GM21381 (cell line): ENCODE results near the gene DCTN1.
"Not testable (repeated sequence)": the region's sequence is repeated elsewhere in the genome, so short reads cannot be mapped to it uniquely, and the experiment has no call there.

Source experiments
- ATAC-seq: cut with Tn5 transposase; IDR thresholded peaks from one replicate; pipeline ENCODE4 v1.9.1; 2021; ENCODE audit warnings: mild to moderate bottlenecking, moderate library complexity; ENCODE audit not compliant: unreplicated experiment

Gene DCTN1

GRCh38 chr2:74379851-74380789, at the start of gene DCTN1:
DCTN1 (minus strand) TSS chr2:74380311; CDS start chr2:74380037, 274 bp downstream.
- ATAC-seq: no peak

- no peak for ATAC-seq
Observed at GRCh38 chr2:74428675-74429074, 48.6 kb upstream of the DCTN1 start.

- no peak for ATAC-seq
Observed at GRCh38 chr2:74427551-74427950, 47.4 kb upstream of the DCTN1 start.

GRCh38 chr2:74426181-74426758, 46.2 kb upstream of the DCTN1 start:
- no peak for ATAC-seq

GRCh38 chr2:74425523-74425922, 45.4 kb upstream of the DCTN1 start:
- no peak for ATAC-seq

GRCh38 chr2:74424995-74425406, 44.9 kb upstream of the DCTN1 start:
- ATAC-seq: no peak

GRCh38 chr2:74424139-74424992, 44.3 kb upstream of the DCTN1 start:
- no peak for ATAC-seq

- ATAC-seq: no peak
Observed at GRCh38 chr2:74423231-74424095, 43.4 kb upstream of the DCTN1 start.

GRCh38 chr2:74421221-74421870, 41.2 kb upstream of the DCTN1 start, which contains the start of the genes C2orf81 and WDR54:
C2orf81 (minus strand) TSS chr2:74421619; CDS start chr2:74421560, 59 bp downstream.
WDR54 (plus strand) TSS chr2:74421730; CDS start chr2:74422154, 424 bp downstream.
- ATAC-seq: peak; percentile 90

- not testable (repeated sequence) for ATAC-seq
Observed at GRCh38 chr2:74420443-74421103, 40.5 kb upstream of the DCTN1 start.

GRCh38 chr2:74420006-74420405, 39.9 kb upstream of the DCTN1 start:
- ATAC-seq: no peak

GRCh38 chr2:74419345-74419744, 39.2 kb upstream of the DCTN1 start:
- ATAC-seq: no peak

GRCh38 chr2:74418312-74418711, 38.2 kb upstream of the DCTN1 start:
- no peak for ATAC-seq

- no peak for ATAC-seq
Observed at GRCh38 chr2:74417763-74418162, 37.7 kb upstream of the DCTN1 start.

GRCh38 chr2:74417197-74417596, 37.1 kb upstream of the DCTN1 start:
- no peak for ATAC-seq

GRCh38 chr2:74416778-74417177, 36.7 kb upstream of the DCTN1 start:
- no peak for ATAC-seq

GRCh38 chr2:74415762-74416395, 35.8 kb upstream of the DCTN1 start:
- ATAC-seq: no peak

- no peak for ATAC-seq
Observed at GRCh38 chr2:74414881-74415761, 35.0 kb upstream of the DCTN1 start.
